Measurements from ENCODE around the gene ABO.
"Not testable (repeated sequence)": the region's sequence is repeated elsewhere in the genome, so short reads cannot be mapped to it uniquely, and the experiment has no call there.

ABO gene

GRCh38 chr9:133227242-133227860 lies 47.6 kb downstream of the ABO start:
- in situ Hi-C loops (cut with MboI; ENCODE audit: low sequenced_read_pairs), result no loop called here

- in situ Hi-C loops (cut with MboI; ENCODE audit: low sequenced_read_pairs), result no loop called here
These were observed 48.5 kb downstream of the ABO start for GRCh38 chr9:133226219-133227171.

GRCh38 chr9:133225171-133226011 lies 49.6 kb downstream of the ABO start:
- in situ Hi-C loops (cut with MboI; ENCODE audit: low sequenced_read_pairs), result no loop called here

- in situ Hi-C loops (cut with MboI; ENCODE audit: low sequenced_read_pairs), result no loop called here
These were observed 50.2 kb downstream of the ABO start for GRCh38 chr9:133224762-133225161.

GRCh38 chr9:133223159-133223756 lies 51.7 kb downstream of the ABO start:
- in situ Hi-C loops (cut with MboI; ENCODE audit: low sequenced_read_pairs), result not testable (repeated sequence)

GRCh38 chr9:133221994-133222393 lies 53.0 kb downstream of the ABO start:
- in situ Hi-C loops (cut with MboI; ENCODE audit: low sequenced_read_pairs), result not testable (repeated sequence)

- in situ Hi-C loops (cut with MboI; ENCODE audit: low sequenced_read_pairs), result no loop called here
These were observed 53.7 kb downstream of the ABO start for GRCh38 chr9:133221177-133221809.

GRCh38 chr9:133218049-133218975 lies 56.7 kb downstream of the ABO start:
- in situ Hi-C loops (cut with MboI; ENCODE audit: low sequenced_read_pairs), result not testable (repeated sequence)

GRCh38 chr9:133217333-133217988 lies 57.5 kb downstream of the ABO start:
- in situ Hi-C loops (cut with MboI; ENCODE audit: low sequenced_read_pairs), result not testable (repeated sequence)

- in situ Hi-C loops (cut with MboI; ENCODE audit: low sequenced_read_pairs), result not testable (repeated sequence)
These were observed 60.7 kb downstream of the ABO start for GRCh38 chr9:133214276-133214675.

GRCh38 chr9:133210609-133211008 lies 64.4 kb downstream of the ABO start:
- in situ Hi-C loops (cut with MboI; ENCODE audit: low sequenced_read_pairs), result no loop called here

GRCh38 chr9:133210202-133210532 lies 64.8 kb downstream of the ABO start:
- in situ Hi-C loops (cut with MboI; ENCODE audit: low sequenced_read_pairs), result no loop called here

- in situ Hi-C loops (cut with MboI; ENCODE audit: low sequenced_read_pairs), result not testable (repeated sequence)
These were observed 65.4 kb downstream of the ABO start for GRCh38 chr9:133209327-133210201.

GRCh38 chr9:133208880-133209300 lies 66.1 kb downstream of the ABO start, which contains the start of gene OBP2B:
OBP2B (minus strand) TSS chr9:133209250; CDS start chr9:133209199, 51 bp downstream.
- in situ Hi-C loops (cut with MboI; ENCODE audit: low sequenced_read_pairs), result not testable (repeated sequence)

GRCh38 chr9:133208171-133208879 lies 66.7 kb downstream of the ABO start:
- in situ Hi-C loops (cut with MboI; ENCODE audit: low sequenced_read_pairs), result not testable (repeated sequence)

- in situ Hi-C loops (cut with MboI; ENCODE audit: low sequenced_read_pairs), result no loop called here
These were observed 67.3 kb downstream of the ABO start for GRCh38 chr9:133207540-133208170.
